ENCODE measurements around the gene TMEM115. TPM values are rescaled to one million over a fixed set of nuclear protein-coding genes. Genes with fewer than 3 reads are reported as not detected.

The TMEM115 gene
- total and polyA plus RNA-seq, 2 donors: 17.3 to 21.9 TPM

GRCh38 chr3:50350527-50351322, 8.6 kb downstream of the TMEM115 start, which contains the start of the genes CYB561D2 and NPRL2:
Gene CYB561D2, plus strand, starts transcription at chr3:50350862. Its CDS starts 572 bp downstream, at chr3:50351434.
Gene NPRL2, minus strand, starts transcription at chr3:50350775. Its CDS starts 123 bp downstream, at chr3:50350652.
- under 1% methylated on average over 64 of the region's 64 CpGs for WGBS
- peaks cover 0 to under 1% of the 10 kb centered on the region in 2 donors for H3K27me3 ChIP-seq (ENCODE audit: control insufficient read depth in 2 of 2, insufficient read depth in 1 of 2, low read length in 1 of 2)
- no peaks in the 10 kb centered on the region for H3K9me3 ChIP-seq (ENCODE audit: control insufficient read depth in 2 of 2, insufficient read depth in 1 of 2, low read length in 1 of 2)
- H3K4me3 ChIP-seq (ENCODE audit: low read length in 2 of 2): peak within 1 kb of the TSS; percentile 66 to 99
- H3K36me3 ChIP-seq (ENCODE audit: control insufficient read depth in 2 of 2, insufficient read depth in 2 of 2, low read length in 1 of 2): peaks cover 42 to 53% of the 10 kb centered on the region in 2 donors
- DNase-seq (ENCODE audit: low read depth in 6 of 9, low spot score in 9 of 9): peak; percentile 91 to 99 (median 97)
- H3K27ac ChIP-seq (ENCODE audit: low read depth in 1 of 2, low read length in 1 of 2): peak within 1 kb of the TSS; percentile 98 to 99
- peaks cover 16 to 36% of the 10 kb centered on the region in 2 donors for H3K4me1 ChIP-seq (ENCODE audit: control insufficient read depth in 2 of 2, insufficient read depth in 2 of 2, low read length in 2 of 2)

GRCh38 chr3:50350213-50350526, 9.2 kb downstream of the TMEM115 start:
- 21% methylated on average over 7 of the region's 7 CpGs for WGBS
- Histone ChIP-seq H3K4me1 (ENCODE audit: control insufficient read depth in 2 of 2, insufficient read depth in 2 of 2, low read length in 2 of 2) (peaks cover 22 to 42% of the 10 kb centered on the region in 2 donors), H3K27me3 (ENCODE audit: control insufficient read depth in 2 of 2, insufficient read depth in 1 of 2, low read length in 1 of 2) (peaks cover 0 to 6% of the 10 kb centered on the region in 2 donors), H3K36me3 (ENCODE audit: control insufficient read depth in 2 of 2, insufficient read depth in 2 of 2, low read length in 1 of 2) (peaks cover 36 to 48% of the 10 kb centered on the region in 2 donors), H3K27ac (ENCODE audit: low read depth in 1 of 2, low read length in 1 of 2) (peak overlapping the region; percentile 72 to 99), H3K9me3 (ENCODE audit: control insufficient read depth in 2 of 2, insufficient read depth in 1 of 2, low read length in 1 of 2) (no peaks in the 10 kb centered on the region), H3K4me3 (ENCODE audit: low read length in 2 of 2) (peak overlapping the region; percentile 66 to 99)
- DNase-seq (ENCODE audit: low read depth in 6 of 9, low spot score in 9 of 9): no peak

- WGBS: 31% methylated on average over 14 of the region's 14 CpGs
- Histone ChIP-seq H3K27me3 (ENCODE audit: control insufficient read depth in 2 of 2, insufficient read depth in 1 of 2, low read length in 1 of 2) (peaks cover 0 to 6% of the 10 kb centered on the region in 2 donors), H3K4me1 (ENCODE audit: control insufficient read depth in 2 of 2, insufficient read depth in 2 of 2, low read length in 2 of 2) (peaks cover 22 to 44% of the 10 kb centered on the region in 2 donors), H3K27ac (ENCODE audit: low read depth in 1 of 2, low read length in 1 of 2) (no peak overlapping the region), H3K9me3 (ENCODE audit: control insufficient read depth in 2 of 2, insufficient read depth in 1 of 2, low read length in 1 of 2) (no peaks in the 10 kb centered on the region), H3K4me3 (ENCODE audit: low read length in 2 of 2) (no peak overlapping the region), H3K36me3 (ENCODE audit: control insufficient read depth in 2 of 2, insufficient read depth in 2 of 2, low read length in 1 of 2) (peaks cover 14 to 22% of the 10 kb centered on the region in 2 donors)
- peak in 4 of 9 donors; percentile 41 to 72 (median 57) for DNase-seq (ENCODE audit: low read depth in 6 of 9, low spot score in 9 of 9)
These were observed 12.0 kb downstream of the TMEM115 start for GRCh38 chr3:50347187-50347813.

GRCh38 chr3:50345586-50346234, 13.6 kb downstream of the TMEM115 start, which contains the start of gene ZMYND10:
Gene ZMYND10, minus strand, starts transcription at chr3:50345732. Its CDS starts 153 bp downstream, at chr3:50345579.
- Histone ChIP-seq H3K36me3 (ENCODE audit: control insufficient read depth in 2 of 2, insufficient read depth in 2 of 2, low read length in 1 of 2) (peaks cover 14 to 16% of the 10 kb centered on the region in 2 donors), H3K27me3 (ENCODE audit: control insufficient read depth in 2 of 2, insufficient read depth in 1 of 2, low read length in 1 of 2) (peaks cover 0 to 12% of the 10 kb centered on the region in 2 donors), H3K27ac (ENCODE audit: low read depth in 1 of 2, low read length in 1 of 2) (no peak within 1 kb of the TSS), H3K4me1 (ENCODE audit: control insufficient read depth in 2 of 2, insufficient read depth in 2 of 2, low read length in 2 of 2) (peaks cover 17 to 45% of the 10 kb centered on the region in 2 donors), H3K9me3 (ENCODE audit: control insufficient read depth in 2 of 2, insufficient read depth in 1 of 2, low read length in 1 of 2) (peaks cover 0 to 4% of the 10 kb centered on the region in 2 donors), H3K4me3 (ENCODE audit: low read length in 2 of 2) (peak within 1 kb of the TSS; percentile 9 to 24)
- peak in 3 of 9 donors; percentile 53 to 76 (median 69) for DNase-seq (ENCODE audit: low read depth in 6 of 9, low spot score in 9 of 9)
- WGBS: 10% methylated on average over 45 of the region's 45 CpGs

- Histone ChIP-seq H3K36me3 (ENCODE audit: control insufficient read depth in 2 of 2, insufficient read depth in 2 of 2, low read length in 1 of 2) (peaks cover 14 to 16% of the 10 kb centered on the region in 2 donors), H3K4me1 (ENCODE audit: control insufficient read depth in 2 of 2, insufficient read depth in 2 of 2, low read length in 2 of 2) (peaks cover 19 to 45% of the 10 kb centered on the region in 2 donors), H3K27me3 (ENCODE audit: control insufficient read depth in 2 of 2, insufficient read depth in 1 of 2, low read length in 1 of 2) (peaks cover 0 to 19% of the 10 kb centered on the region in 2 donors), H3K27ac (ENCODE audit: low read depth in 1 of 2, low read length in 1 of 2) (no peak overlapping the region), H3K9me3 (ENCODE audit: control insufficient read depth in 2 of 2, insufficient read depth in 1 of 2, low read length in 1 of 2) (peaks cover 0 to 4% of the 10 kb centered on the region in 2 donors), H3K4me3 (ENCODE audit: low read length in 2 of 2) (peak overlapping the region in 1 of 2 donors; percentile 9)
- DNase-seq (ENCODE audit: low read depth in 6 of 9, low spot score in 9 of 9): no peak
- WGBS: 92% methylated on average over 8 of the region's 8 CpGs
These were observed 14.3 kb downstream of the TMEM115 start for GRCh38 chr3:50345008-50345407.

- Histone ChIP-seq H3K9me3 (ENCODE audit: control insufficient read depth in 2 of 2, insufficient read depth in 1 of 2, low read length in 1 of 2) (peaks cover 0 to 4% of the 10 kb centered on the region in 2 donors), H3K4me3 (ENCODE audit: low read length in 2 of 2) (no peak overlapping the region), H3K27ac (ENCODE audit: low read depth in 1 of 2, low read length in 1 of 2) (no peak overlapping the region), H3K36me3 (ENCODE audit: control insufficient read depth in 2 of 2, insufficient read depth in 2 of 2, low read length in 1 of 2) (peaks cover 7 to 8% of the 10 kb centered on the region in 2 donors), H3K27me3 (ENCODE audit: control insufficient read depth in 2 of 2, insufficient read depth in 1 of 2, low read length in 1 of 2) (peaks cover 0 to 34% of the 10 kb centered on the region in 2 donors), H3K4me1 (ENCODE audit: control insufficient read depth in 2 of 2, insufficient read depth in 2 of 2, low read length in 2 of 2) (peaks cover 20 to 53% of the 10 kb centered on the region in 2 donors)
- no peak for DNase-seq (ENCODE audit: low read depth in 6 of 9, low spot score in 9 of 9)
- WGBS: 96% methylated on average over 13 of the region's 13 CpGs
These were observed 16.3 kb downstream of the TMEM115 start for GRCh38 chr3:50342813-50343633.

GRCh38 chr3:50341996-50342650, 17.2 kb downstream of the TMEM115 start:
- Histone ChIP-seq H3K4me3 (ENCODE audit: low read length in 2 of 2) (no peak overlapping the region), H3K9me3 (ENCODE audit: control insufficient read depth in 2 of 2, insufficient read depth in 1 of 2, low read length in 1 of 2) (peaks cover 0 to 4% of the 10 kb centered on the region in 2 donors), H3K36me3 (ENCODE audit: control insufficient read depth in 2 of 2, insufficient read depth in 2 of 2, low read length in 1 of 2) (no peaks in the 10 kb centered on the region), H3K27ac (ENCODE audit: low read depth in 1 of 2, low read length in 1 of 2) (no peak overlapping the region), H3K27me3 (ENCODE audit: control insufficient read depth in 2 of 2, insufficient read depth in 1 of 2, low read length in 1 of 2) (peaks cover 0 to 38% of the 10 kb centered on the region in 2 donors), H3K4me1 (ENCODE audit: control insufficient read depth in 2 of 2, insufficient read depth in 2 of 2, low read length in 2 of 2) (peaks cover 20 to 53% of the 10 kb centered on the region in 2 donors)
- 95% methylated on average over 13 of the region's 13 CpGs for WGBS
- no peak for DNase-seq (ENCODE audit: low read depth in 6 of 9, low spot score in 9 of 9)

GRCh38 chr3:50341537-50341936, 17.8 kb downstream of the TMEM115 start:
- WGBS: 96% methylated on average over 9 of the region's 9 CpGs
- peak overlapping the region; percentile 14 to 77 for H3K27ac ChIP-seq (ENCODE audit: low read depth in 1 of 2, low read length in 1 of 2)
- H3K4me3 ChIP-seq (ENCODE audit: low read length in 2 of 2): no peak overlapping the region
- peaks cover 22 to 53% of the 10 kb centered on the region in 2 donors for H3K4me1 ChIP-seq (ENCODE audit: control insufficient read depth in 2 of 2, insufficient read depth in 2 of 2, low read length in 2 of 2)
- H3K9me3 ChIP-seq (ENCODE audit: control insufficient read depth in 2 of 2, insufficient read depth in 1 of 2, low read length in 1 of 2): peaks cover 0 to 4% of the 10 kb centered on the region in 2 donors
- DNase-seq (ENCODE audit: low read depth in 6 of 9, low spot score in 9 of 9): no peak
- H3K36me3 ChIP-seq (ENCODE audit: control insufficient read depth in 2 of 2, insufficient read depth in 2 of 2, low read length in 1 of 2): no peaks in the 10 kb centered on the region
- peaks cover 0 to 38% of the 10 kb centered on the region in 2 donors for H3K27me3 ChIP-seq (ENCODE audit: control insufficient read depth in 2 of 2, insufficient read depth in 1 of 2, low read length in 1 of 2)

Data from thymus (tissue), 11 donors.